ENCODE measurements around the gene CHRNB2.

- TF ChIP-seq EZH2 (IDR thresholded peaks at IDR 0.05; ENCODE audit: insufficient read depth, poor library complexity, severe bottlenecking) (no peak), EZH2phosphoT487 (IDR thresholded peaks at IDR 0.05; ENCODE audit: insufficient read depth, low read depth) (no peak)
Measured at GRCh38 chr1:154614247-154614646, 46.7 kb downstream of the CHRNB2 start.

Data from GM23248 (cell line).